NCI-H1694 (cell line): ENCODE measurements around the gene RARRES2.
A peak's percentile ranks its signal among the peaks of the same experiment; 100 is the strongest.

ENCODE experiments used
- DNase-seq: peaks from one replicate; lab custom pipeline; 2025; lab: John Stamatoyannopoulos, UW

RARRES2 gene

GRCh38 chr7:150337659-150338081, 3.8 kb downstream of the RARRES2 start:
- DNase-seq, result no peak

GRCh38 chr7:150337179-150337578, 4.2 kb downstream of the RARRES2 start:
- no peak for DNase-seq

- no peak for DNase-seq
Observed at GRCh38 chr7:150336746-150337145, 4.7 kb downstream of the RARRES2 start.

- DNase-seq, result no peak
Observed at GRCh38 chr7:150335774-150336112, 5.7 kb downstream of the RARRES2 start.

- DNase-seq, result no peak
Observed at GRCh38 chr7:150335108-150335773, 6.2 kb downstream of the RARRES2 start.

- no peak for DNase-seq
Observed at GRCh38 chr7:150334108-150334507, 7.3 kb downstream of the RARRES2 start.

- DNase-seq, result no peak
Observed at GRCh38 chr7:150333659-150334058, 7.8 kb downstream of the RARRES2 start.

- no peak for DNase-seq
Observed at GRCh38 chr7:150332852-150333635, 8.4 kb downstream of the RARRES2 start.

- DNase-seq, result no peak
Observed at GRCh38 chr7:150330211-150330885, 11.1 kb downstream of the RARRES2 start.

GRCh38 chr7:150329331-150330120, 11.9 kb downstream of the RARRES2 start:
- DNase-seq, result peak; percentile 24

- DNase-seq, result no peak
Observed at GRCh38 chr7:150327308-150327707, 14.1 kb downstream of the RARRES2 start.

GRCh38 chr7:150326657-150327268, 14.7 kb downstream of the RARRES2 start:
- DNase-seq, result no peak

GRCh38 chr7:150325901-150326300, 15.5 kb downstream of the RARRES2 start:
- no peak for DNase-seq

- DNase-seq, result no peak
Observed at GRCh38 chr7:150325110-150325611, 16.3 kb downstream of the RARRES2 start.

- DNase-seq, result no peak
Observed at GRCh38 chr7:150324373-150324961, 17.0 kb downstream of the RARRES2 start.

- DNase-seq, result no peak
Observed at GRCh38 chr7:150323682-150324372, 17.6 kb downstream of the RARRES2 start.

- DNase-seq, result peak; percentile 27
Observed at GRCh38 chr7:150322833-150323681, 18.4 kb downstream of the RARRES2 start, which contains the start of the genes ACTR3C and LRRC61. TSS of gene ACTR3C (minus strand) at chr7:150323545. CDS start at chr7:150295296, 28,249 bp downstream. TSS of gene LRRC61 (plus strand) at chr7:150323355. CDS start at chr7:150336862, 13,507 bp downstream.

- DNase-seq, result peak; percentile 48
Observed at GRCh38 chr7:150322114-150322832, 19.2 kb downstream of the RARRES2 start.

- DNase-seq, result no peak
Observed at GRCh38 chr7:150321788-150322113, 19.7 kb downstream of the RARRES2 start.
